GM19193 (cell line): ENCODE data around the gene BOK.

ENCODE experiments used
- POLR2A ChIP-seq: IDR thresholded peaks from 4 replicates; pipeline ENCODE4 v1.6.1; 2011; ENCODE audit not compliant: insufficient read depth, insufficient read length; ENCODE audit errors: extremely low read depth

The BOK gene

GRCh38 chr2:241574911-241575623, 16.5 kb downstream of the BOK start:
- TF ChIP-seq POLR2A: no peak

GRCh38 chr2:241575624-241576292, 17.2 kb downstream of the BOK start:
- no peak for TF ChIP-seq POLR2A

GRCh38 chr2:241576293-241576654, 17.7 kb downstream of the BOK start:
- TF ChIP-seq POLR2A: no peak

GRCh38 chr2:241577413-241578122, 19.0 kb downstream of the BOK start:
- TF ChIP-seq POLR2A: no peak

GRCh38 chr2:241579281-241579680, 20.7 kb downstream of the BOK start:
- no peak for TF ChIP-seq POLR2A

- TF ChIP-seq POLR2A: no peak
These were observed 23.8 kb downstream of the BOK start for GRCh38 chr2:241582328-241582727.

- no peak for TF ChIP-seq POLR2A
These were observed 24.3 kb downstream of the BOK start for GRCh38 chr2:241582806-241583205.

GRCh38 chr2:241584436-241584835, 25.9 kb downstream of the BOK start:
- no peak for TF ChIP-seq POLR2A

- no peak for TF ChIP-seq POLR2A
These were observed 28.2 kb downstream of the BOK start for GRCh38 chr2:241586564-241587264.

- no peak for TF ChIP-seq POLR2A
These were observed 33.7 kb downstream of the BOK start for GRCh38 chr2:241592126-241592845.

- no peak for TF ChIP-seq POLR2A
These were observed 34.7 kb downstream of the BOK start for GRCh38 chr2:241593271-241593670.

GRCh38 chr2:241595600-241596140, 37.1 kb downstream of the BOK start:
- no peak for TF ChIP-seq POLR2A

- TF ChIP-seq POLR2A: no peak
These were observed 39.0 kb downstream of the BOK start for GRCh38 chr2:241597561-241597960.

GRCh38 chr2:241598061-241598460, 39.5 kb downstream of the BOK start:
- no peak for TF ChIP-seq POLR2A

GRCh38 chr2:241598487-241598886, 39.9 kb downstream of the BOK start:
- no peak for TF ChIP-seq POLR2A

GRCh38 chr2:241599615-241600014, 41.1 kb downstream of the BOK start:
- TF ChIP-seq POLR2A: no peak
